ENCODE measurements around the gene HSPG2.
A peak's percentile ranks its signal among the peaks of the same experiment; 100 is the strongest.

The HSPG2 gene

GRCh38 chr1:21885236-21886037 is 51.7 kb downstream of the HSPG2 start:
- Histone ChIP-seq H3K27ac (ENCODE audit: poor library complexity, severe bottlenecking) (no peak overlapping the region), H3K36me3 (ENCODE audit: low read depth) (peaks cover 11% of the 10 kb centered on the region; the same call in 1 of the 2 replicates), H3K4me1 (ENCODE audit: insufficient read depth, poor library complexity, severe bottlenecking) (no peaks in the 10 kb centered on the region), H3K9me3 (ENCODE audit: severe bottlenecking) (no peaks in the 10 kb centered on the region), H3K4me3 (ENCODE audit: severe bottlenecking) (no peak overlapping the region), H3K27me3 (ENCODE audit: insufficient read depth, poor library complexity, severe bottlenecking) (no peaks in the 10 kb centered on the region)
- ATAC-seq (ENCODE audit: low read depth) = no peak
- DNase-seq (ENCODE audit: low spot score) = peak; percentile 44
- TF ChIP-seq, protein P1, sequence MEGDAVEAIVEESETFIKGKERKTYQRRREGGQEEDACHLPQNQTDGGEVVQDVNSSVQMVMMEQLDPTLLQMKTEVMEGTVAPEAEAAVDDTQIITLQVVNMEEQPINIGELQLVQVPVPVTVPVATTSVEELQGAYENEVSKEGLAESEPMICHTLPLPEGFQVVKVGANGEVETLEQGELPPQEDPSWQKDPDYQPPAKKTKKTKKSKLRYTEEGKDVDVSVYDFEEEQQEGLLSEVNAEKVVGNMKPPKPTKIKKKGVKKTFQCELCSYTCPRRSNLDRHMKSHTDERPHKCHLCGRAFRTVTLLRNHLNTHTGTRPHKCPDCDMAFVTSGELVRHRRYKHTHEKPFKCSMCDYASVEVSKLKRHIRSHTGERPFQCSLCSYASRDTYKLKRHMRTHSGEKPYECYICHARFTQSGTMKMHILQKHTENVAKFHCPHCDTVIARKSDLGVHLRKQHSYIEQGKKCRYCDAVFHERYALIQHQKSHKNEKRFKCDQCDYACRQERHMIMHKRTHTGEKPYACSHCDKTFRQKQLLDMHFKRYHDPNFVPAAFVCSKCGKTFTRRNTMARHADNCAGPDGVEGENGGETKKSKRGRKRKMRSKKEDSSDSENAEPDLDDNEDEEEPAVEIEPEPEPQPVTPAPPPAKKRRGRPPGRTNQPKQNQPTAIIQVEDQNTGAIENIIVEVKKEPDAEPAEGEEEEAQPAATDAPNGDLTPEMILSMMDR (IDR thresholded peaks at IDR 0.05; ENCODE audit: poor library complexity, severe bottlenecking) = no peak

GRCh38 chr1:21884456-21885235 is 52.5 kb downstream of the HSPG2 start:
- H3K9me3 ChIP-seq (ENCODE audit: severe bottlenecking) = no peaks in the 10 kb centered on the region
- H3K27me3 ChIP-seq (ENCODE audit: insufficient read depth, poor library complexity, severe bottlenecking) = no peaks in the 10 kb centered on the region
- H3K4me1 ChIP-seq (ENCODE audit: insufficient read depth, poor library complexity, severe bottlenecking) = no peaks in the 10 kb centered on the region
- H3K27ac ChIP-seq (ENCODE audit: poor library complexity, severe bottlenecking) = no peak overlapping the region
- no peak for ATAC-seq (ENCODE audit: low read depth)
- peak; percentile 57 for DNase-seq (ENCODE audit: low spot score)
- peaks cover 17% of the 10 kb centered on the region; the same call in 1 of the 2 replicates for H3K36me3 ChIP-seq (ENCODE audit: low read depth)
- TF ChIP-seq, protein P1 (IDR thresholded peaks at IDR 0.05; ENCODE audit: poor library complexity, severe bottlenecking) = no peak
- H3K4me3 ChIP-seq (ENCODE audit: severe bottlenecking) = no peak overlapping the region

DNA sequence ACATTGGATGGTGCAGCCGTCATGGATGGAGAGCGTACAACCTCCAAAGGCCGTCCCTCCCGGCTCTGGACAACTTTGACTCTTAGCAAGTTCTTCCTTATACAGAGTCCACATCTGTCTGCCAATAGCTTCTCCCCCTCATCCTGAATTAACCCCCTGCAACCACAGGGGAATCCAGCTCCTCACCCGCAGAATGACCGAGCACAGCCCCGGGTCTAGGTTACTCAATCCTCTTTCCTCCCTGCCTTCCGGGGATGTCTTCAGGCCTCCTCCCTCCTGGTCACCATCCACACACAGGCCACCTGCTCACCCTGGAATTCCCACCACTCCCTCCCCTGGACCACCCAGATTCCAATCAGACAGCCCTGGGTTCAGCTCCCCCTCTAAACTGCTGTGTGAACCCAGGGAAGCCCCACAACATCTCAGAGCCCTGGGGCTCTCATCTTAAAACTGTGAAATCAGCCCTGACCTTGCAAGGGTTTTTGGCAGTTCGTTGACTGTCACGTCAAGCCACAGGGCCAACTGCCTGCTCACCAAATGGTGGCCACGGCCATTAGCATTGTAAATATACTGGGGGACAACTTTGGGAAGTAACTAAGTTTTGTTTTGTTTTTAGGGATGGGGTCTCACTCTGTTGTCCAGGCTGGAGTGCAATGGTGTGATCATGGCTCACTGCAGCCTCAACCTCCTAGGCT is 54.2 kb downstream of the HSPG2 start:
- no peak overlapping the region for H3K27ac ChIP-seq (ENCODE audit: poor library complexity, severe bottlenecking)
- H3K27me3 ChIP-seq (ENCODE audit: insufficient read depth, poor library complexity, severe bottlenecking) = no peaks in the 10 kb centered on the region
- no peak for DNase-seq (ENCODE audit: low spot score)
- TF ChIP-seq, protein P1 (IDR thresholded peaks at IDR 0.05; ENCODE audit: poor library complexity, severe bottlenecking) = no peak
- peaks cover 21% of the 10 kb centered on the region for H3K36me3 ChIP-seq (ENCODE audit: low read depth)
- H3K4me3 ChIP-seq (ENCODE audit: severe bottlenecking) = no peak overlapping the region
- ATAC-seq (ENCODE audit: low read depth) = no peak
- no peaks in the 10 kb centered on the region for H3K4me1 ChIP-seq (ENCODE audit: insufficient read depth, poor library complexity, severe bottlenecking)
- no peaks in the 10 kb centered on the region for H3K9me3 ChIP-seq (ENCODE audit: severe bottlenecking)

DNA sequence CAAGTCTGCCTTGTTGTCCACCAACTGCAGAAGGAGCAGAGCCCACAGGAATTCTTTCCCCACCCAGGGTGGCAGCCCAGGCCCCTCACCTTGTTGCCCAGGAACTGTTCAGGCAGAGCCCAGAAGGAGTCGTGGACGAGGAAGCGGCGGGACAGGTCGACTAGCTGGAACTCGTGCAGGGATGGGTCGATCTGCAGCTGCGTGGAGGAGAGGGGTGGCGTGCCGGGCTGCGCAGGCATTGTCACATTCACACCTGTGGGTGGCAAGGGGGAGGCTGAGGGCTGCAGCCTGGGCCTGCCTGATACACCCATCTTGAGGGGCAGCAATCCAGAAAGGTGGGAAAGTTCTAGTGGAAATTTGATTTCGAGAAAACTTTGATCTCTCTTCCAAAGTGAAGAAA is 55.9 kb downstream of the HSPG2 start:
- Histone ChIP-seq H3K27ac (ENCODE audit: poor library complexity, severe bottlenecking) (no peak overlapping the region), H3K36me3 (ENCODE audit: low read depth) (peaks cover 21% of the 10 kb centered on the region), H3K4me3 (ENCODE audit: severe bottlenecking) (no peak overlapping the region), H3K27me3 (ENCODE audit: insufficient read depth, poor library complexity, severe bottlenecking) (no peaks in the 10 kb centered on the region), H3K9me3 (ENCODE audit: severe bottlenecking) (no peaks in the 10 kb centered on the region), H3K4me1 (ENCODE audit: insufficient read depth, poor library complexity, severe bottlenecking) (no peaks in the 10 kb centered on the region)
- DNase-seq (ENCODE audit: low spot score) (no peak), ATAC-seq (ENCODE audit: low read depth) (no peak)
- TF ChIP-seq, protein P1 (IDR thresholded peaks at IDR 0.05; ENCODE audit: poor library complexity, severe bottlenecking) = no peak
